Activated CD4-positive, alpha-beta T cell treated with anti-CD3 and anti-CD28 coated beads, Interleukin-2, Interleukin-4, amounts not matched to agents 100 ng/mL and 50 ng/mL, durations not matched to agents 16 hours and 8 hours (primary cell): ENCODE results near the gene GRIN3B.
A peak's percentile ranks its signal among the peaks of the same experiment; 100 is the strongest.

Source experiments
- DNase-seq: peaks from one replicate; pipeline ENCODE4 v3.0.0-alpha.2; 2020; ENCODE audit warnings: low spot score

GRIN3B gene

DNA sequence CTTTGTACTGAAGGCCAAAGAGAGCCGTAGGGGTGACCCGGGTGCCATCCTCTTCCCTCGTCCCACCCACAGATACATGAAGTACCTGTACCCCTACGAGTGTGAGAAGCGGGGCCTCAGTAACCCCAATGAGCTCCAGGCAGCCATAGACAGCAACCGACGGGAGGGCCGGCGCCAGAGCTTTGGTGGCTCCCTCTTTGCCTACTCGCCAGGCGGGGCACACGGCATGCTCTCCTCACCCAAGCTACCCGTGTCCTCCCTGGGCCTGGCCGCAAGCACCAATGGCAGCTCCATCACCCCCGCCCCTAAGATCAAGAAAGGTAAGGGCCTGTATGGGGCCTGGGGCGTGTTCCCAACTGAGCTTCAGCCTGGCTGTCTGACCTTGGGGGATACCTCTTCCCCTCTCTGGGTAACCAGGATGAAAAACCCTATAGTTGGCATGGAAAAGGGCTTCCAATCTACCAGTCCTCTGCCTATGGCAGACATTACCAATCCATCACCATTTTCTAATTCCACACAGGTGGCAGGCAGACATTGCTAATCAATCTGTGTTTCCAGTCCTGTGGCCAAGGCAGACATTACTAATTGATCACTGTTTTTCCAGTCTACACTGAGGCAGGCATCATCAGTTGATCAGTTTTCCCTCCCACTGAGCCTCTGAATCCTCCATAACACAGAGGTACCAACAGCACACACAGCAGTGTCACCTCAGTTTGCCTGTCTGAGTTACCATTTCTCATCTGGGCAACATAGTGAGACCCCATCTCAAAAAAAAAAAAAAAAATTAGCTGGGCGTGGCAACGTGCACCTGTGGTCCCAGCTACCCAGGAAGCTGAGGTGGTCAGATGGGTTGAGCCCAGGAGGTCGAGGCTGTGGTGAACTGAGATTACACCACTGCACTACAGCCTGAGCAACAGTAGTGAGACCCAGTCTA, 35.2 kb upstream of the GRIN3B start:
- DNase-seq = no peak

DNA sequence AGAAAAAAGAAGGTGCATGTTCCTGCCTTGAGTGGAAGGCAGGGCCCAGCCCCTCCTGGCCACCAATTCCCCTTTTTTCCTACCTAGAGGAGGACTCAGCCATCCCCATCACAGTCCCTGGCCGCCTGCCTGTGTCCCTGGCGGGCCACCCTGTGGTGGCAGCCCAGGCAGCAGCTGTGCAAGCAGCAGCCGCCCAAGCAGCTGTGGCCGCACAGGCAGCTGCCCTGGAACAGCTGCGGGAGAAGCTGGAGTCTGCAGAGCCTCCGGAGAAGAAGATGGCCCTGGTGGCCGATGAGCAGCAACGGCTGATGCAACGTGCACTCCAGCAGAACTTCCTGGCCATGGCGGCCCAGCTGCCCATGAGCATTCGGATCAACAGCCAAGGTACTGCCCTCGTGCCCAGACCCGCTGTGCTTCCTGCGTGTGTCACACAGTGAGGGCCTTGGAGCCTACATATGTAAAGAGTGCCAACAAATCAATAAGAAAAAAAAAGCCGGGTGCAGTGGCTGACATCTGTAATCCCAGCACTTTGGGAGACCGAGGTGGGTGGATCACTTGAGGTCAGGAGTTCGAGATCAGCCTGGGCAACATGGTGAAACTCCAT, 33.6 kb upstream of the GRIN3B start:
- no peak for DNase-seq

DNA sequence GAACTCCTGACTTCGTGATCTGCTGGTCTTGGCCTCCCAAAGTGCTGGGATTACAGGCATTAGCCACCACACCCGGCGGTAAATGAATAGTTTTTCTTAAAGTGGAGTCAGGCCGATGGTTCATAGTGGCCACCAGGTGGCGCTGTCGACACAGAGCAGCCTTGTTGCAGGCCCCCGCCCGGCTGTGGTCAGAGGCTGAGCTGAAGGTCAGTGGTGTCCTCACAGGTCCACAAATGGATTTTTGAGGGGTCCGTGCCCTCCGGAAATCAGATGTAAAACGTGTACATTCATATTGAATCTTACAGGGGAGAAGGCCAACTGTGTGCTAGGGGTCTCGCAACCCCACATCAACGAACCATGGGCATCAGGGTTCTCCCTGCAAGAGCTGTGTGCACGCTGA, 29.5 kb upstream of the GRIN3B start:
- no peak for DNase-seq

DNA sequence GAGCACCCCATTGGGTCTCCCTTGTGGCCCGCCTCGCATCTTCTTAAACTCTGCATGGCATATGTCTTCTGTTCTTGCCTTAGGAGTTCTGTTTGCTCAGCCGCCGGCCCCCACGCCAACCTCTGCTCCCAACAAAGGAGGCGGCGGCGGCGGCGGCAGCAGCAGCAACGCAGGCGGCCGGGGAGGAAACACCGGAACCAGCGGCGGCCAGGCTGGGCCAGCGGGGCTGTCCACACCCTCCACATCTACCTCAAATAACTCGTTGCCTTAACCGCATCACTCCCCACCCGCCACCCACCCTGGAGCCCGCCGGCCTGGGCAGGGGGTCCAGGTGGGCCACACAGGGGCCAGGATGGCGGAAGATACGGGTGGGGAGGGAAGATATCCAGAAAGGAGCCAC, 28.4 kb upstream of the GRIN3B start:
- DNase-seq = no peak

DNA sequence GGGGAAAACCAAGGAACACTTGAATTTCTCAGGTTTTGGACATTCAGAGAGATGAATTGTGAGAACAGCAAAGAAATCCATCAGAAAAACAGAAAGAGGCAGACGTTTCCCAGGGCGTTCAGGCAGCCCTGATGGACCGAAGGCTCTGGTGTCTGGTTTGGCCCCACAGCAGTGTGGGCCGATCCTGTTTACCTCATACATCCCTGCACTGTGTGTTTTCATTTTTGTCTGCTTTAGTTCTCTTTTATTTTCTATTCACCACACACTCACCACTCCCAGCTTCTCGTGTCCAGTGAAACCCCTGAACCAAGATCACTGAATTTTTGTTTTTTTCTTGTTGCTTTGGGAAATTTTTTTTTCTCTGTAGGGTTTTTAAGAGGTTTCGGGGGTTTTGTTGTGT, 27.9 kb upstream of the GRIN3B start:
- DNase-seq = no peak

DNA sequence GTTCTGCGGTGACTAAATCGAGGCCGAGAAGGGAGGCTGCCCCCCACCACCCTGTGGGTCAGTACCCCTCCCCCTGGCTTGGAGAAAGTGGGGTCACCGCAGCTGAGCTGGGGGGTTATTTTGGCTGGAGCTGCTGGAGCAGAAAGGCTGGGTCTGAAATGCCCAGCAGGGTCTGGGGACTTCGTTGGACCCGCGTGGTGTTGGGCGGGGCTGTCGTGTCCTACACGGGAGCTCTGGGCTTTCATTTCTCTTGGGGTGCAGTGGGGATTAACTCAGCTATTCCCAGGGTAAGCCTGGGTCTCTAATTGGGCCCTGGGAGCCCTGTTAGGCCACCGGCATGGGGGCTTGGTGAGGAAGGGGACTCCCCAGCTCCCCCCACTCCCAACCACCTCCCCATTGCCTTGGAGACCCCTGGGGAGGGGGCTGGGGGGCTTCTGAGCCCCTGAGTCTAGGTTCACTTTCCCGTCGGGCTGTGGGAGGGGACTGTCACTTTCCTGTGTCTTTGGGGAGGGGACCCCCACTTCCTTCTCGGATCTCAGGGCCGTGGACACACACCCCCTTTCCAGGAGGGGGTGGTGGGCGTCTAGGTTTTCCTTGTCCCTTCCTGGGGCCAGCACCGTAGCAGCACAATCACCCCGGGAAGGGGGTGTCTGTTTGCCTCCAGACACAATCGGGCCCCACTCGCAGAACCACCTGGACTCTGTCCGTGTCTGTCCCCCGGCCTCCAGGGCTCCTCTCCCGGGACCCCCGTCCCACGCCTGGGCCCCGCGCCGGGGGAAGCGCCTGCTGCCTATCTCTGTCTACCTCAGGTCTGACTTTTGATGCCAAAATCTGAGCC, 26.3 kb upstream of the GRIN3B start:
- DNase-seq = no peak

DNA sequence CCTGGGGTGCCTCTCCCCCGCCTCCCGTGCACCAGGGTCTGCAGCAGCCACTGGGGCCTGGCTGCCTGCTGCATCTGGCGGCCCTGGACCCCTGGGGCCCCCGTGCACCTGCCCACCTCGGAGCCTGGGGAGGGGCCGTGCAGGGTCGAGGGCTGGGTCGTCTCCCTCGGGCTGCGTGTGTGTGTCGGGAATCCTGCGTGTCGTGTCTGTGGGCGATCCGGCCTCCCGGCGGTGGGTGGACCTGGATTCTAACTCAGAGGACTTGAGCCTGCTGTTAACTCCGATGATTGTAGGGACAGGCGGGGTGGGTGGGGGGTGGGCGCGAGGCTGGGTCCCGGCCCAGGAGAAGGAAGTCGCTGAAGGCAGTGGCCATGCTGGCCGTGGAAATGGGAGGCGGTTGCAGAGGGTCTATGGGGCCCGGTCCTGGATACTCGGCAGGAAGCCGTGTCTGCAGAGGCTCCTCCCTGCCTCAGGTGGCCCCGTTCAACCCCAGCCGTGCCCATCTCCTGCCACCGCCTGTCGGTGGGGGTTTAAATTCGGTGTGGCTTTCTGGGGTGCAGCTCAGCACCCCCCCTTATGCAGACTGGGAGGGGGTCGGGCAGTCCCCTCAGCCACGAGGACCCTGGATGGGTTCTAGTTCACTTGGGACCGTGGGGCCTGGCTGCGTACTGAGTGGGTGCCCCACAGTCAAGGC, 25.5 kb upstream of the GRIN3B start:
- DNase-seq = no peak

DNA sequence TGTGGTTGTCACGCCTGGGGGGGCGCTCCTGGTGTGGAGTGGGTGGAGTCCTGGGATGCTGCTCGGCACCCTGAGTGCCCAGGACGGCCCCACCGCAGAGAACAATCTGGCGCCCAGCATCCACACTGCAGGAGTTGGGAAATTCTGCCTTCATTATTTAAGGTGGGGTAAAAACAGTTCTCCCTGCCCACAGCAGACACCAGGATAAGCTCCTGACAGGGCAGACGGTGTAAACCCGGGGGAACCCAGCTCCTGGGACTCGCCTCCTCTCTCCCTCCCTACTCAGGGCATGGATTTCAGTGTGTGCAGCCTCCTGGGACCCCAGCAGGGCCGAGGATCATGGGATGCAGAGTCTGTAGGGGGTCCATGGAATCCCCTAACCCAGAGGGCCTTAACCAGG, 23.7 kb upstream of the GRIN3B start:
- no peak for DNase-seq

DNA sequence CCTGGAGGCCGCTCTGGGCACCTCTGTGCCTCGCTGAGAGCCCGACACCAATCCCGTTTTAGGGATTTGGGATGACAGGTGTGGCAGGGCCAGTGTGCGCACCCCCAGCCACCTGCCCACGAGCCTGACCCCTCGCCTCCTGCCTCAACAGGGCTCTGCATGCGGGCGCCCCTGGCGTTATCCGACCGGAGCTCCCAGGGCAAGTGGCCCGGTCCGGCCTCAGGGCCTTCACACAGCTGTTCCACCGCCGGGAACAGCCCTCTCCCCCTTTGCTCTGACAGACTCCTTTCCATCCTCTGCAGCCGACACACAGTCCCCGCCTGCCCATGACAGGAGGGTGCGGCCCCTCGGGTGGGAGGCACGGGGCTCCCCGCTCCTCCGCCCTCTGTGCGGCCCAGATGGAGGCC, 23.2 kb upstream of the GRIN3B start:
- no peak for DNase-seq

DNA sequence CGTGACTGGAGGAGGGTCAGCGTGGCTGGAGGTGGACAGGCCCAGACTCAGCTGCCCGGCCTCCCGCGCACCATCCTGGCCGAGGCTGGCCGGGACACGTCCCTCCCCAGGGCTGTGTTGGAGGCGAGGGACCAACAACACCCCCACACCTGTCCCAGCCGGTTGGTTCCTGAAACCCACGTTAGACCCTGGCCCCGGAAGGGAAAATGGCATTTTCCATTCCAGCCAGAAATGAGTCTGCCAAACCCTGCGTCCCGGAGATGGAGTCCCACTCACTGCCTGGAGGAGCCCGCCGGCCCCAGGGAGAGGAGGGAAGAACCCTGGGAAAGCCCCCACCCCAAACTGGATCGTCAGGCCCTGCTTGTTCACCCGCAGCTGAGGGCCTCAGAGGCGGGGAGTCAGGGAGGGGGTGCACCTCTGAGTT, 20.9 kb upstream of the GRIN3B start:
- DNase-seq = no peak

DNA sequence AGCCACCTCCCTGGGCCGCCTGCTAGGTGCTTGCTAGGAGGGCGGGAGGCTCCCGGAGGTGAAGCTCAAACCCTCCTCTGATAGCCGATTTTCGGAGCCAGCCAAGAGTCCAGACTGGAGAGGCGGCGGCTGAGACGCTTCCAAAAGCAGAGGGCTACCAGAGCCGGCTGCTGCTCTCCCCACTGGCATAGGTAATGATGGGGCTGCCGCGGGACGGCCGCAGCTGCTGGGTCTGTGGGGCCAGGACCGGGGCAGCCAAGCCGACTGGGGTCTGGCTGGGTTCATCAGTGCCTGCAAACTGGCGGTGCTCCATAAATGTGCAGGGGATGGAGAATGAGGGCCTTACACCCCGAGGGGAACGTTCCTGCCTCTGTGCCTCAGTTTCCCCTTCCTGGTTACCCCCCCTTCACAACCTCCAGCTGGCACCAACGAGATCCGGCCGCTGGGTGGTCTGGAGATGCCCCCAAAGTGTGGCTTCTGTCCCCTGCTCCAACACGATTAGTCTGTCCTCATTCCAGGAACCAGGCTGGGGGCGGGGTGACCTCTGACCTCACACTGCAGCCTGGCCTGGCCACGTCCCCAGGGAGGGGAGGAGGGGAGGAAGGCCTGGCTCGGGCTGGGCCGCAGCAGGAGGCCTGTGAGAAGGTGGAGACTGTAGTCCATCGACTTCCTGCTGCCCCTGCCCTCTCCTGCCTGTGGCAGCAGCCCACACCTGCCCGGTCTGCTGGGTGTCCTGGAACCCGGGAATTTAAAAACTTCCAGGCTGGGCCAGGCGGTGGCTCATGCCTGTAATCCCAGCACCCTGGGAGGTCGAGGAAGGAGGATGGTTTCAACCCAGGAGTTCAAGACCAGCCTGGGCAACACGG, 19.9 kb upstream of the GRIN3B start:
- no peak for DNase-seq

DNA sequence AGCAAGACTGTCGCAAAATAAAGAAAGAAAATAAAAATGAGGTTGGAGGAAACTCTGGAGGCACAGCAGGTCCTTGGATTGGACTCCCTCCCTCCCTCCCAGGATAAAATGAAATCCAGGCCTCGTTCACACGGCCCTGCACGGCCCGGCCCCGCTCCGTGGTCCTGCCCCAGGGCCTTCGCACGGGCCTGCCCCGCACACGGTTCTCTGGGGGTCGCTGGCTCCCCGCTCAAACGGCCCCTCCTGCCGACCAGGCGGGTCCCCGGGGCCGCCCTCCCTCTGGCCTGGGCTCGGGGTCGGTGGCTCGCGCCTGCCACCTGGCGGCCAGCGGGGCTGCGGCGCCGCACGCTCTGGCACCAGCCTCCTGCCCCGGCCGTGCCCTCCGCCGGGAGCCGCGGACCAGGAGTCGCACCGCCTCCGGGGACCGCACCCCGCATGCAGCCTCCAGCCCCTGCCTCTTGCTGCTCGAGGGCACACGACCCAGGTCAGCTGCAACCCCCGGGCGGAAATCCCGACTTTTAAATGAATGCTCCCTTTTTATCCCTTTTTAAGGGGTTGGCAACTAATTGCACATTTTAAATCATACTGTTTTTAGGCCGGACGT, 17.6 kb upstream of the GRIN3B start:
- peak; percentile 75 for DNase-seq

DNA sequence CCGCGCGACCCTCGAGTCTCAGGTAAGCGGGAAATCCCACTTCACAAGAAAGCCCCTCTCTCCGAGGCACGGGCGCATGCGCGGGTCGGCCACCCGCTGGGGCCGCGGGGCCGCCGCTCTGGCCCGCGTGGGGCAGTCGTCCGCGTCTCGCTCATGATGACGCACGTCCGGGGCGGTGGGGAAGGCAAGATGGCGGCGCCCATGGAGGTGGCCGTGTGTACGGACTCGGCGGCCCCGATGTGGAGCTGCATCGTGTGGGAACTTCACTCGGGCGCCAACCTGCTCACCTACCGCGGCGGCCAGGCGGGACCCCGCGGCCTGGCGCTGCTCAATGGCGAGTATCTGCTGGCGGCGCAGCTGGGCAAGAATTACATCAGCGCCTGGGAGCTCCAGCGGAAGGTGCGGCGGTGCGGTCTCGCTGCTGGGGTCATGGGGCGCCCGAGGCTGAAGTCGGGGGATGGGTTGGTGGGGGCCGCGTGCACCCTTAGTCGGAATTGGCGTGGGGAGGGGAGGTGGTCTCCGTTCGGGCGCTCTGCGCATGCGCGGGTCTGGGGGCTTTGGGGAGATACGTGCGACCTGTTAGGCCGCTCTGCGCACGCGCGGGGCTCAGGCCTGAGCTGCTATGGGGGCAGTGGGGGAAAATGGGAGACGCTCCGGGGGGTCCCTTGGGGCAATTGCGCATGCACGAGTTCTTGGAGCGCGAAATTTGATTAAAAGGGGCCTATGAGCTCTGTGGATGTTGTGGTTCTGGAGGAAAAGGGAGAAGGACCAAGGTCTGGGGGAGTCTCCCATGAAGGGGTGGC, 15.9 kb upstream of the GRIN3B start, which contains the start of gene WDR18:
WDR18 (plus strand) TSS at position 181 of the 803 bp plus-strand sequence; CDS start at position 190, 9 bp downstream.
- DNase-seq = peak; percentile 94

DNA sequence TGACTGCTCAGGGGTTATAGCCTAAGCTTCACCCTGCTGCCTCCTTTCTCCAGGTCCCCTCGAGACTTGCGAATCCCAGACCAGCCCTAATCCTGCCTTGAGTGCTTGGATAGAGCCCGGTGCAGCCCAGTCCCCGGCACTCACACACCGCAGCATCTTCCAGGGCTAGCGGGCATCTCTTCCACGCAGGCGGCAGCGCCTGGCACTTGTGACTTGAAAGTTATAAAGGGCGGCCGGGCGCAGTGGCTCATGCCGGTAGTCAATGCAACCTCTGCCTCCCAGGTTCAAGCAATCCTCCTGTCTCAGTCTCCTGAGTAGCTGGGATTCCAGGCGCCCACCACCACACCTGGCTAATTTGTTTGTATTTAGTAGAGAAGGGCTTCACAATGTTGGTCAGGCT, 14.1 kb upstream of the GRIN3B start:
- DNase-seq = no peak

DNA sequence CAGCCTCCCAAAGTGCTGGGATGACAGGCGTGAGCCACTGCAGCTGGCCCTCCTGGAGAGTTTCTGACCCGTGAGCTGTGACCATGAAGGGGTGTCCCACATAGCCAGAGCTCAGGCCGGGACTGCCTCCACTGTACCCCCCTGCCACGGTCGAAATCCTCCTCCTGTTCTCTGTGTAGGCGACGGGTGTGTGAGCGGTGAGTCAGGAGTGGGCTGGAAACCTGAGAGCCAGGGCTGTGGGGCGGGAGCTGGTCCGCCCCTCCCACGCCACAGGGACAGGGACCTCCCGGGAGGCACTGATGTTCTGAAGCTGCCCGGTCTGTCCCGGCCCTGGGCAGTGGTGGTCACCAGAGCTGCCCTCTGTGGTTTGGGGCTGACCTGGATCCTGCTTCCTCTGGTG, 12.1 kb upstream of the GRIN3B start:
- DNase-seq = no peak

DNA sequence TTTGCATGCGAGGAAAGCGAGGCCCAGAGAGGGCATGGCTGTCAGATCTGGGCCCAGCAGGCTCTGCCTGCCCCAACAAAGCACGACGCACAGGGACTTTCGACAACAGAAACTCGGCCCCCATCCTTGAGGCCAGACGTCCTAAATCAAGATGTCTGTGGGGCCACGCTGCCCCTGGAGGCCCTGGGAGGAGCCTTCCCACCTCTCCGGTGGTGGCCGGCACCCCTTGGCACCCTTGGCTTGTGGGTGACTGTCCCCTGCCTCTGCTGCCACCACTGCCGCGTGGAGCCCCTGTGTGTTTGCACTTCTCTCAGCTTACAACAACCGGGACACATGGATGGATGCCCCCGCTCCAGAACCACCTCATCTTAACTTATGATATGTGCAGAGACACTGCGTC, 11.7 kb upstream of the GRIN3B start:
- DNase-seq = no peak

DNA sequence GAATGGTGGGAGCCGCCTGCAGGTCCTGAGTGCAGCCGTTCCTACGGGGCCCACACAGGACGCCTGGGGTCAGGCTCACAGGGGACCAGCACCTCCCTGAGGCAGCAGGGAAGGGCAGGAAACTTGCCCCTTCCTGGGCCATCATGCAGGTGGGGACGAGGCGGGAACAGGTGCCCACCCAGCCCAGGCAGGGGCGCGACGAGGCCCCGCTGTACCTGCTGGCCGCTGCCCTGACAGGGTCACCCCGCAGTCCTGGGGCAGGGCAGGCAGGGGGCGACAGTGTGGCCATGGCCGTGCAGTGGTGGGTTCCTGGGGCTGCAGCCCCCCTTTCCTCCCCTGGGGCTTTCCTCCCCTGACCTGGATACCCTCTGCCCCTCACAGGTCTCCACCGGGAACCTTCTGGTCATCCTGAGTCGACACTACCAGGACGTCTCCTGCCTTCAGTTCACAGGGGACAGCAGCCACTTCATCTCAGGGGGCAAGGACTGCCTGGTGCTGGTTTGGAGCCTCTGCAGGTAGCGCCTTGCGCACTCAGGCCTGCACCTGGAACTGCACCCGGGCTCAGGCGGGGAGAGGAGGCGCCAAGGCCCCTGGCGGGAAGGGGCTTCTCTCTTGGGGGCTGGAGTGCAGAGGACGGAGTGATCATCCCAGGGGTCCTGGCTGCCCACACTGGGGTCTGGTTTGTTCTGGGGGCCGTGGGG, 10.7 kb upstream of the GRIN3B start:
- no peak for DNase-seq

DNA sequence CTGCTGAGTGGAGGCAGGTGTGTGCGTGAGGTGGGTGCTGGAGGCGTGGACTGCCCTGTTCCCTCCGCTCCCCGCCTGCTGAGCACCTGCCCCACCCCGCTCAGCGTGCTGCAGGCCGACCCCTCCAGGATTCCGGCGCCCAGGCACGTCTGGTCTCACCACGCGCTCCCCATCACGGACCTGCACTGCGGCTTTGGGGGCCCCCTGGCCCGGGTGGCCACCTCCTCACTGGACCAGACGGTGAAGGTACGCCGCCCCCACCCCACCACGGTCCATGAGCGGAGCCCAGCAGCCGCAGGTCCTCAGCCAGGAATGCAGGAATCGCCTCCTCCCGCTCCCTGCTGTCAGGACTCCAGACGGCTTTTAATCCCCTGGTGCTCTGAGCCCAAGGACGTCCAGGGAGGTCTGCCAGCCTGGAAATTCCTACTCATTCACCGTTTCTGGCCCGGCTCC, 10.1 kb upstream of the GRIN3B start:
- no peak for DNase-seq

DNA sequence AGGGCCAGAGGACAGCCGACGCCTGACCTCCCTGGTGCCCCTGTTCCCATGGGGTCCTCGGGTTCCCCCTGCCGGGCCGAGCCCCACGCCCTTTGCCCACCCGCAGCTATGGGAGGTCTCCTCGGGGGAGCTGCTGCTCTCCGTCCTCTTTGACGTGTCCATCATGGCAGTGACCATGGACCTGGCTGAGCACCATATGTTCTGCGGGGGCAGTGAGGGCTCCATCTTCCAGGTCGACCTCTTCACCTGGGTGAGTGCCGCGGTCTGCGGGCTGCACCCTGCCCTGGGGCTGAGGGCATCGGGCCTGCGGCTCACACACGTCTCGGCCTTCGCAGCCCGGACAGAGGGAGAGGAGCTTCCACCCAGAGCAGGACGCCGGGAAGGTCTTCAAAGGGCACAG, 9.5 kb upstream of the GRIN3B start:
- no peak for DNase-seq
